GM18507 (cell line): ENCODE data around the gene ZNF473.
A peak's percentile ranks its signal among the peaks of the same experiment; 100 is the strongest.

Experiments
- DNase-seq: peaks from one replicate; pipeline ENCODE4 v3.0.0; 2011; ENCODE audit warnings: low read depth; ENCODE audit not compliant: insufficient read length; ENCODE audit errors: extremely low spot score
- FAIRE-seq: peaks from 2 replicates; lab custom pipeline; 2011; peaks lifted over from hg19 to GRCh38; lab: Jason Lieb, UNC

ZNF473 gene

DNA sequence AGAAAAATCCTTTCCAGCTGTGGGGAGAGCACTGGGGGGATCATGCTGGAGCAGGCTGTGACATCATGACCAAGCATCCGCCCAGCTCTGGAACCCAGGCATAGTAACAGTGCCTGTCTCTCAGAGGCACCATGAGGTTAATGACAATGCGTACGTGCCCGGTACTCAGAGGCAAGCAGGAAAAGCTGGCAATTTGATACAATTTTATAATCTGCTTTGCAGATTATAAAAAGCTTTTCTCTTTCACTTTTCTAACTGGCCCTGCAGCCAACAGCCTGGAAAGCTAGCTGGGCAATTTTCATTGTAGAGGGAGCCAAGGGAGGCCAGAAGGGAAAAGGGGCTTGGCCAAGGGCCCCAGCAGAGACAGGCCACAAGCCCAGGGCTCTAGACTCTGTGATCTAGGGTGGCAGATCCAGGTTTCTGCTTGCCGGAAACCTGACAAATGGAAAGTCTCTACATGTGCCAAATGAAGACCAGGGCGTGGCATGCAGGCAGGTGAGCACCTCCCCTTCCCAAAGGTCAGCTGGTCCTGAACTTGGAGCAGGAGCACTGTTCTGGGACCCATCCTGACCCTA, 23.3 kb upstream of the ZNF473 start:
- no peak for FAIRE-seq

DNA sequence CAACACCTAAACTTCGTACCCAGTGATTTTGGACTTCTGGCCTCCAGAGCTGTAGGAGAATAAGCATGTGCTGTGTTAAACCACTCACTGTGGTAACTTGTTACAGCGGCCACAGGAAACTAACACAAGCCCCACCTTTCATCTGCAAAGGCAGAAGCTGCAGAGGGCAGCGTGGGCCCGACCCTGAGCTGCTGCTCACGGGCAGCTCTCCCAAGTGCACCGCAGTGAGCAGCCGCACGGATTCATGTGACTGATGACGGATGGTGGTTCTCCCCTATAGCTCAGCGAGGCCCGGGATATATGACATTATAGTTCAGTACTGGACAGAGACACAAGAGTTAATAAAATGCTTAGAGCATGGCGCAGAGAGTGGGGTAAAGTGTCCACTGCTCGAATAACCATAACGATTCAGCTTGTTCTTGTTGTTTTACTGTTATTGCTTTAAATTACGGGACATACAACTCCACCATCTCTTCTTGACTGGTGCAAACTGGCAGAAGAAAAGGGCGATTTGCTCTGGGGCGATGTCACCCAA, 22.5 kb upstream of the ZNF473 start:
- FAIRE-seq: no peak
- DNase-seq: no peak

More for the DNA sequence above, 23.3 kb upstream of the ZNF473 start:
- DNase-seq: no peak

DNA sequence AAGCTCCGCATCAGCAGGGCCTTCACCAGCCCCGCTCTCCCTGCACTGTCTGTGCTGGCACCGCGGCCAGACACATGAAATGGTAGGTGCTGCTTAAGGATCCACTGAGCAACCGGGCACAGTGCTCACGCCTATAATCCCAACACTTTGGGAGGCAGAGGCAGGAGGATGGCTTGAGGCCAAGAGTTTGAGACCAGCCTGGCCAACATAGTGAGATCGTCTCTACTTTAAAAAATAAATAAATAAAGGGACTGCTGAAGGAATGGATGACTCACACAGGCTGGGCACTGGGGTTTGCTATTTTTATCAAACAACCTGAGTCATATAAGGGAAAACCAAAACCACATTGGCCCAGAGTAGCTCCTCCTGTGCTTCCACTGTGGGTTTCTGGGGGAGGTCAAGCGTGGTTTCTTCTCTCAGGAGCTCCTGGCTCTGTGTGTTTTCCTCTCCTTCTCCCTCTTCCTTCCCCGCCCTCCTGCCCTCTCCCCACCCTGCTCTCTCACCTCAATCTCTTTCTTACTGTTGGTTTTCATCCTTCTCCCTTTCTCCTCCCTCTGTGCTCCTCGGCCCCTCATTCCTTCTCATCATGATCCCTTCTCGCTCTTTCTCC, 21.9 kb upstream of the ZNF473 start:
- DNase-seq (no peak), FAIRE-seq (peak; percentile 60)

DNA sequence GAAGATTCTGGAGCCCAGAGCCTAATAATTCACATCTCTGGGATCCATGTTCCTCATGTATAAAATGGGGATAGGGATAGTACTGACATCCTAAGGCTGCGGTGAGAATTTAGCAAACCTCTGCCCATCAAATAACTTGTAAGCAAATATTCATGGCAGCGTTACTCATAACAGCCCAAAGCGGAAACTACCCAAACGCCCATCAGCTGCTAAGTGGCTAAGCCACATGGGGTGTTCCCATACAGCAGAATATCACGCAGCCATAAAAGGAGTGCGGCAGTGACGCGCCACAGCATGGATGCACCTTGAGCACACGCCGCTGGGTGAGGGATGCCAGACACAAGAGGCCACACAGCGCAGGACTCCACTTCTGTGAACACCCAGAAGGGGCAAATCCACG, 20.4 kb upstream of the ZNF473 start:
- FAIRE-seq: no peak
- DNase-seq: no peak

DNA sequence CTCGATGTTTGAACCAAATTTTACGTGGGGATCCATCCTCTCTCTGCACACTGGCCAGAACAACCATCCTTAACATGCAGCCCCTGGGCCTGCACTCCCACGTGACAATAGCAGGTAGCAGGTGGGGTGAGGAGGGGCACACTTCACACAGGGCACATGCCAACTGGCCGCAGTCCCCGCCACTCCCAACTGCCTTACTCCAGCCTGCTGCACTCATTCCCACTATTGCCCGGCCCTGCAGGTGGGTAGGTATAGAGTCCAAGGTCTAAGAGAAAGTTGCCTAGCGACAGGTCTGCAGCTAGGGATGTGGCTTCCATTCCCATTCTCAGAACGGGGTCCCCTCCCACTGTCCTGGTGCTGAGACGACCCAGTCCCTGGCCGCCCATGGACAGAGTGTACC, 18.6 kb upstream of the ZNF473 start:
- DNase-seq (no peak), FAIRE-seq (no peak)

DNA sequence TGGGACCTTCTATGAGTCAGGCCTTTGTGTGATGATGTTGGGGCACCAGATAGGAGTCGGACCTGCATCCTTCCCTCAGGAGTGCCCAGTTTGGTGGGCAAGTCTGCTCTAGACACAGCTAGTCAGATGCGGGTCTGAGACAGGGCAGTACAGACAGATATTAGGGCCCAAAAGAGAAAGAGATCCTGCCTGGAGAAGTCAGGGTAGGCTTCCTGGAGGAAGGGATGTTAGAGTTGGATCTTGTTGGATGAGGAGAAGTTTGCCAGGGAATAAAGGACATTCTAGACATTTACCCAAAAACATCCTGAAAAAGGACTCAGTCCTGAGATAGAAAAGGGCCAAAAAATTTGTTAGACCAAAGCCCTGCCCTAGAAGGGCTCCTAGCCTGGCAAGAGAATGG, 17.9 kb upstream of the ZNF473 start:
- no peak for FAIRE-seq
- DNase-seq: no peak

DNA sequence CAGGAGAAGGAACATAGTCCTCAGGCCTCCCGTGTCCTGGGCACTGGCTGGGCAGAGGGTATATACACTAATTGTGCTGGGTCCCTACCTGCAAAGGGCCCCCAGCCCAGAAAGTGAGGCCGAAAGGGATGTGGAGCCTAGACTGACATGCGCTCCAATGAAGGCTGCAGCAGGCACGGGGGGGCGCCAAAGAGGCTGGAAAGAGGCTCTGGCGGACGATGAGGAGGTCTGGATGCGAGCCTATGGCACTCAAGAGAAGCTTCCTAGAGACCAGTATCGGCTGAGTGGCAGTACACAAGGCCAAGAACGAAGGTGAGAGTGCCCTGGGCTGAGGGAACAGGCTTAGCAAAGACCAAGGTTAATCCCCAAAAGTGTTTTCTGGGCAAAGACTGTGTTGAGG, 17.3 kb upstream of the ZNF473 start:
- FAIRE-seq (no peak), DNase-seq (no peak)

DNA sequence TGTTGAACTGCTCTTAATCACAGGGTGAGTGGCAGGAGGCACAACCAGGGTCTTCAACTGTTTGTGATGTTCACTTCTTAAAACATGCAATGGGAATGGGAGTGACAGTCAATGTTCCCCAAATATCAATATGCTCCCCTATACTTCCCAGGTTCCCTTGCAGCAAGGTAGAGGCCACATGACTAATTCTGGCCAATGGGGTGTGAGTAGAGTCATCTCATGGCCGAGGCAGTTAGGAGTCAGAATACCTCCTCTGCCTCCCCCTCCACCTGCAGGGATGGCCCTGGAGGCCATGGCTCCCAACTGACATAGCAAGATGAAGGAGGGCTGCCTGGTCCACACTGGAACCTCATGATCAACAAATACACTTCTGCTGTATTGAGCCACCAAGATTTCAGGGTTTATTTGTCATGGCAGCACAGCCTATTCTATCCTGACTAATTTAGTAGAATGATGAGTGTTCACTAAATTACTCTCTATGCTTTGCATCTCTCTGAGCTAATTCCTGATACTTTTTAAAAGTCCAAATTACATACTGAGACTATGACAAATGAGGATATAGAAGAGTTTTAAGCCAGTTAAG, 9.5 kb upstream of the ZNF473 start:
- FAIRE-seq: no peak
- no peak for DNase-seq

DNA sequence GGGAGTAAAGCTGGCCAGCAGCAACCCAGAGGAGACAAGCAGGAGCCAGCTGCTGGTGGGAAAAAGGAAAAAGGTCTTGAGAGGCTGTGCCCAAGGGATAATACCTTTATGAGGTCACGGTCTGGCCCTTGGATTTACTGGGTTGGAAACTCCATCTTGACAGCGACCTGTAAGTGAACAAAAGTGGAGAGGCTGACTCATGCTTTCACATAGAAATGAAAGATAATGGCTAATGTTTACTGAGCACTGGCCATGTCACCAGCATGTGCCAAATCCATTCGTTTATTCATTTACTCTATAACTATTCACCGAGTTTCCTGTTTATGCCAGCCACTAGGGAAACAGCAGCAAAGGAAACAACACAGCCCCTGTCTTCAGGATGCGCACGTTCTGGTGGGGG, 5.3 kb upstream of the ZNF473 start:
- FAIRE-seq (no peak), DNase-seq (no peak)

DNA sequence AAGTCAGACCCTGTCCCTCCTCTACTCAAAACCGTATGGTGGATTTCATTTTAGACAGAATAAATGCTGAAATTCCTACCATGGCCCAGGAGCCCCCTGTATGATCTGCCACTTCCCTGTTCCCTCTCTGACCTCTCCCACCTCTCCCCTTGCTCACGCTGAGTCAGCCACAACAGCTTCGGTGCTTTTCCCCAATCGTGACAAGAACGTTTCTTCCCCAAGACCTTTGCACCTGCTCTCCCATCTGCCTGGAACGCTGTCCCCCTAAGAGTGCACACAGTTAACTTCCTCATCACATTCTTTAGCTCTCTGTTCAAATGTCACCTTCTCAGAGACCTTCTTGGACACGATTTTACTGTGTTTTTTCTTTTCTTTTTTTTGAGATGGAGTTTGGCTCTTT, 3.0 kb upstream of the ZNF473 start:
- FAIRE-seq: no peak

DNA sequence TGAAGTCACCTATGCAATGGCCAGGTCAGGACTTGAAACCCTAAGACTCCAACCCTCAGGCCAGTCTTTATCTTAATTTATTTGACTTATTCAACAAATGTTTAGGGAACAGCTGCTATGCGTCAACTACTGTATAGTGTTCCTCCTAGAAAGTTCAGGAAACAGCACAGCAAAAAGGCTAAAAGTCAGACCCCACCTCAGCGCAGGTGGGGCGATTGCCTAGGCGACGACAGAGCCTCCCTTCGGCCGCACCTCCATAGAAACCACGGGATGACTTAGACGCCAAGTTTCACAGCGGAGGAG, 1.1 kb upstream of the ZNF473 start:
- FAIRE-seq (no peak), DNase-seq (no peak)

More for the DNA sequence above, 3.0 kb upstream of the ZNF473 start:
- DNase-seq: no peak

DNA sequence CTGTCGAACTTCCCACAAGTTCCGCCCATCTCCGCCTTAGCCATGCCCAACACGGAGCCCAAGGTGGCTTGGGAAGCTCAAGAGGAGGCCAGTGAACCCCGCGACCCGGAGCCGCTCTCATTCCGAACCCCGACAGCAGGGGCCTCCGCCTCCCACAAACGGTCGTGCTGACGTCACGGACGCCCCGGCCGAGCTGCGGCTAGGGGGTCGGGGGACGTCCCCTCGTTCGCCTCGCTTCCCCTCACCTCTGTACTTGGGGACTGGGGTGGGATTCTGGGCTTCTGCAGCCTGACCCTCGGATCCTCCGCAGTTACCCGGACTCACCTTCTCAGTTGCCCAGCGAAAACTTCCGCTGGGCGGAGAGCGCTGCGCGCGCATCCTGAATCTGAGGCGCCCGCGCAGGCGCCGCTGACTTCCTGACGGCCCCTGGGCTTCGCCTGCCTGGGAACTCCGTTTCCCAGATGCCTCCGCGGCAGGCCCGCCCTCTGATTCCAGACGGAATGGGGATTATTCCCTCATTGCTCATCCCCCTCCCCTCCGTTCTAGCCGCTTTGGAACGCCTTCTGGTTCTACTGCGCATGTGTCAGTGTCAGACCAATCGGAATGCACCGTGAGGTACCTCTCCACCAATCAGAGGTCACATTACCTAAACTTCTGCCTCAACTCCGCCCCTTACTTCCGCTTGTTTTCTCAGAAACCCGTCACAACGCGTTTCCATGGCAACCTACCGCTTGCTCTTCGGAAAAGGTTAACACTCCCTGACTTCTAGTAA, 597 bp upstream of the ZNF473 start, which contains the start of gene VRK3:
TSS of gene VRK3 (minus strand) at position 351 of the 772 bp plus-strand sequence. CDS start 9,210 bp downstream, outside the sequence.
- FAIRE-seq: peak; percentile 99
- peak; percentile 92 for DNase-seq

DNA sequence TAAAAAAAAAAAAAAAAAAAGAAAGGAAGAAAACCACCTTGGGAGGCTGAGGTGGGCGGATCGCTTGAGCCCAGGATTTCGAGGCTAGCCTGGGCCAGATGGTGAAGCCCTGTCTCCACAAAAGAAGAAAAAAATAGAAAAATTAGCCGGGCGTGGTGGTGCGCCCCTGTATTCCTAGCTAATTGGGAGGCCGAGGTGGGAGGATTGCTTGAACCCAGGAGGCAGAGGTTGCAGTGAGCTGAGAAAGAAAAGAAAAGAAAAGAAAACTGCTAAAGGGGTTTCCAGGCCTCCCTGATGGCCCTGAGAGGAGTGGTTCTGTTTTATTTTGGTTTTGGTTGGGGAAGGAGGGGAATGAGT, 723 bp downstream of the ZNF473 start:
- no peak for FAIRE-seq
- no peak for DNase-seq

DNA sequence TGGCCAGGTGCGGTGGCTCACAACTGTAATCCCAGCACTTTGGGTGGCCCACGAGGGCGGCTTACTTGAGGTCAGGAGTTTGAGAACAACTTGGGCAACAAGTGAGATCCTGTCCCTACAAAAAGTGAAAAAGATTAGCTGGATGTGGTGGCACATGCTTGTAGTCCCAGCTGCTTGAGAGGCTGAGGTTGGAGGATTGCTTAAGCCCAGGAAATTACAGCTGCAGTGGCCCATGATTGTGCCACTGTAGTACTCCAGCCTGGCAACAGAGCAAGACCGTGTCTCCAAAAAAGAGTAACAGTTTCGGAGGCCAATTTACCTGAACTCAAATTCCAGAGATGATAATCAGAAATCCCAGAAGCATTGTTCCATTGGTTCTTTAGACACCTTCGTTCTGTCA, 4.4 kb downstream of the ZNF473 start:
- FAIRE-seq: no peak
- no peak for DNase-seq

DNA sequence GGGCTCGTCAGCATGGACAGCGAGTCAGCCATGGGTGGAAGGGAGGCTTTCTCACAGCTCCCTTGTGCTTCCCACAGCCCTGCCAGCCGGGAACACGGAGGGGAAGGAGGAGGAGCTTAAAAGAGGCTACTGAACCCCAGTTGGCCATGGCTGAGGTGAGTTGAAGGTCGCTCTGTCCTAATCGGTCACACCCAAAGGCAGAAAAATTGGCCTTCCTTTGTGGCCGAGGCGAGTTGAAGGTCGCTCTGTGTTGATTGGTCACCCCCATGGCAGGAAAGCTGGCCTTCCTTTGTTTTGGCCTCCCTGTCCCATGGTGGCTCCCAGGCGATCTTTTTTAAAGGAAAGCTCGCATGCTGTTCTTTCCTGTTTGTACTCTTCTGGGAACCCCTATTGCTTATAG, 5.1 kb downstream of the ZNF473 start:
- DNase-seq (no peak), FAIRE-seq (no peak)

DNA sequence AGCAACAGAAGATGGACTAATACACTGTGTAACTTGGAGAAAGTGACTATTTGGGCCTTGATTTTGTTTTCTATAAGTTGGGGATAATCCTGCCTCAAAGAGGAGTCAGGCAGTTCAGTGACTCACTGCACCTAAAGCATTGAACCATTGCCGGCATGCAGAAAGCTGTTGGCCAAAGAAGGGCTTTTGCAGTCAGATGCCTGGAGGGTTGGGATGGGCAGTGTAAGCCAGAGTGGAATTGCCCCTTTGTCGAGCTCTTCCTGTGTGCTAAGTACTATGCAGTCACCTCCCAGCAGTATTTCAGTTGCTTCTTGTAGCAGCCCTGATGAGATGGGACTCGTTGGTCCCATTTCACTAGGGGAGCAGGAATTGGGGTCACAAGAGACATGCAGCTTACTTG, 11.1 kb downstream of the ZNF473 start:
- DNase-seq: no peak
- no peak for FAIRE-seq

DNA sequence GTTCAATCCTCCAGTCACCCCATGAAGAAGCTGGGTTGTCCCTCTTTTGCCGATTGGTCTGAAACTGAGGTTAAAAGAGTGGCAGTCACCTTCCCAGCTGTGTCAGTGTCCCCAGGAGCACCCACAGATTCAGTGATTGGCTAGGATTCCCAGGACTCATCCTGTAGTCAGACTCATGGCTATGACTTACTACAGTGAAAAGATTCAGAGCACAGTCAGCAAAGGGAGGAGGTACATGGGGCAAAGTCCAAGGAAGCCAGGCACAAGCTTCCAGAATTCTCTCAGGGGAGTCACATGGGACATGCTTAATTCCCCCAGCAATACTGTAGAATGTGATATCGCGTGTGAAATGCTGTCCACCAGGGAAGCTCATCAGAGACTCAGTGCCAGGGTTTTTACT, 14.2 kb downstream of the ZNF473 start:
- no peak for DNase-seq
- no peak for FAIRE-seq

DNA sequence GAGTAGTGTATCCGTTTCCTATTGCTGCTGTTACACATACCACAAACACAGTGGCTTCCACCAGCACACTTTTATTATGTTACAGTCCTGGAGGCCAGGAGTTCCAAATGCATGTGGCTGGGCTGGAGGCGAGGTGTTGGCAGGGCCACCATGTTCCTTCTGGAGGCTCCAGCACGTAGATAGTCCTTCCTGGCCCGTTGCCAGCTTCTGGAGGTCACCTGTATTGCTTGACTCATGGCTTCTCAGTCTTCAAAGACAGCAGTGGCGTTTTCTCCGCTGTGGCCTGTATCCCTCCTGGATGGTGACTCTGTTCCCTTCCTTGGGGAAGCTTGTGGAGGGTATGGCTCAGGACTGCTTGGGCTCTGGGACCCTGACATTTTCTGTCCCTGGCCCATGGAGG, 15.2 kb downstream of the ZNF473 start:
- no peak for DNase-seq
- no peak for FAIRE-seq

DNA sequence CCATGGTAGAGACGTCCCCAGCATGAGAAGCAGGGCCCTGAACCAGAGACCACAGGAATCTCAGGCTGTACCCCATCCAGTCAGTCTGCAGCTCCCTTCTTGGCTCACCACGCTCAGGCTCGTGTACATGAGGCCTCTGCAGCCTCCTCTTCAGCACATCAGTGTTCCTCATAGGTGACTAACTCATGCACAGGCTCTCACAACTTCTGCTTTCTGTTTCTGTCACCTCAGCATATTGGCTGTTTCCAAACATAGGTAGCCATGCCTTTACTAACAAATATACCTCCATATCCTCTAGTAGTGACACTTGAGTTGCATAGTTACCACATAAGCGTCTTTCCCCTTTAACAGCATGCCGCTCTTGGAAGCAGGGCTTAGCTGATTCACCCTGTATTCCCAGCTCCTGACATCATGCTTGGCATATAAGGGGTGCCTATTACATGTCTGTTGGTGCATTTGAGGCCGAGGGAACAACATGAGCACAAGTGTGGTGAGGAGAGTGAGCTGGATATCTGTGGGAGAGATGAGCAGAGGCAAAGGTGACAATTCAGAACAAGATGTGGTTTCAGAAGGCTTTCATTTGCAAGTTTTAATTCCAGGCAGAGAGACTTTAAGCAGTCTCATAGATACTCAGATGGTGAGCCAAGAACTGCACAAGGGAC, 16.7 kb downstream of the ZNF473 start:
- DNase-seq: no peak
- FAIRE-seq: no peak

DNA sequence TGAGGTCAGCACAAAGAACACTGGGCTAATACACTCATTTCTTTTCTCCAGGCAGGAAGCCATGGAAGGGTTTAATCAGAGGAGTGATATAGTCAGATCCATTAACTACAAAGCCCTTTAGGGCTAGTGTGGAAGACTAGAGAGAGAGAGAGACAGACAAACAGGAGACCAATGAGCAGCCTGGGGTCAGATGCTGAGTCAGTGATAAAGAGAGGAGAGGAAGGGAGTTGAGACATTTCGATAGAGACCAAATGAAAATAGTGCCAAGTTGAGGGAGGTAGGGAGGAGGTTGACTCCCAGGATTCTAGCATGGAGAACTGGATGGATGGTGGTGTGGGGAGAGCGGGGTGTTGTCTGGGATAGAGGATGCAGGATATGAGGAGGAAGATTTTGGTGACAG, 18.2 kb downstream of the ZNF473 start:
- FAIRE-seq: no peak
- no peak for DNase-seq
